Activated CD4-positive, alpha-beta memory T cell treated with anti-CD3 and anti-CD28 coated beads, Interleukin-2, amount 10 ng/mL, durations not matched to agents 7 days and 5 days (primary cell): ENCODE measurements around the gene TBXAS1. TPM values are rescaled to one million over a fixed set of nuclear protein-coding genes. Genes with fewer than 3 reads are reported as not detected.

ENCODE experiments used
- CTCF ChIA-PET: fragments of 350-600 bp; sonication (Branson Sonifier 250); formaldehyde crosslinking; loops from one replicate; lab custom pipeline; 2021; ENCODE audit warnings: antibody characterized with exemption, inconsistent platforms; lab: Charles Lee
- POLR2A ChIA-PET: fragments of 350-600 bp; sonication (Branson Sonifier 250); formaldehyde crosslinking; loops from one replicate; lab custom pipeline; 2021; ENCODE audit warnings: antibody characterized with exemption; lab: Charles Lee
- DNase-seq: peaks from one replicate; pipeline ENCODE4 v3.0.0-alpha.2; 2020
- H3K27ac Mint-ChIP-seq: one replicate; pipeline ENCODE4 v1.8.0; 2021; ENCODE audit warnings: mild to moderate bottlenecking, mixed read lengths
- H3K27me3 Mint-ChIP-seq: one replicate; pipeline ENCODE4 v1.8.0; 2021; ENCODE audit warnings: mixed read lengths
- H3K36me3 Mint-ChIP-seq: one replicate; pipeline ENCODE4 v1.8.0; 2021; ENCODE audit warnings: low read depth, mixed read lengths
- H3K4me1 Mint-ChIP-seq: one replicate; pipeline ENCODE4 v1.8.0; 2021; ENCODE audit warnings: mixed read lengths
- H3K4me3 Mint-ChIP-seq: one replicate; pipeline ENCODE4 v1.8.0; 2021; ENCODE audit warnings: mild to moderate bottlenecking, mixed read lengths
- H3K9me3 Mint-ChIP-seq: one replicate; pipeline ENCODE4 v1.8.0; 2021; ENCODE audit warnings: mixed read lengths
- total RNA-seq, 2 experiments: library from RNA; stranded (reverse); gene quantifications; one replicate each; pipeline ENCODE4 v1.2.3, GENCODE V29; 2021

Gene TBXAS1
- total RNA-seq, 2 experiments from 2014 or later: 27.4 to 28.7 TPM

DNA sequence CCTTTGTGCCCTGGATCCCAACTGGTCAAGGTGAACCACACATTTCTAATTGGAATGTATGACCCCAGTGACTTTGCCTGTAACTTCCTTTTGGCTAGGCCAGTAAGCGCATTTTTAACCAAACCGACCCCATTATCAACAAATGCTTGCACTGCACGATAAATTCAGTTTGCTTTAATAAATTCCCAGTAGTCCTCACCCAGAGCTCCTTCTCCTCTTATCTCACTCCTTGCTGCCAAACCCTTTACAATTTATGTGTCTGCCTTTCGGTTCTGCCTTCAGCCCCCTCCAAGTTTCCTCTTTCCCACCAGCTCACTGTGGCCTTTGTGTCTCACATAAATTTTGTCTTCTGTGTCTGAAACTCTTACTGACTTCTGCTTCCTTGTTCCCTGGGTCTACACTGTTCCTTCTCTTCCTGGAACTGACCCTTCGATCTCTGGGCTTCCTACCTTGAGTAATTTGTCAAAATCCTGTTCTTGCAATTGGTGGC is 59.0 kb downstream of the TBXAS1 start:
- H3K4me1 Mint-ChIP-seq: peaks cover 2% of the 10 kb centered on the region
- peaks cover 3% of the 10 kb centered on the region for H3K9me3 Mint-ChIP-seq
- no peak for DNase-seq
- no peak overlapping the region for H3K4me3 Mint-ChIP-seq
- H3K36me3 Mint-ChIP-seq: peaks cover 15% of the 10 kb centered on the region
- no peak overlapping the region for H3K27ac Mint-ChIP-seq
- no peaks in the 10 kb centered on the region for H3K27me3 Mint-ChIP-seq
- CTCF ChIA-PET: interaction anchor here (1.0 kb wide), 1 partner anchor 111 kb away, joined by 3 read pairs; no protein-coding TSS in a partner anchor
- POLR2A ChIA-PET: no interaction called here

DNA sequence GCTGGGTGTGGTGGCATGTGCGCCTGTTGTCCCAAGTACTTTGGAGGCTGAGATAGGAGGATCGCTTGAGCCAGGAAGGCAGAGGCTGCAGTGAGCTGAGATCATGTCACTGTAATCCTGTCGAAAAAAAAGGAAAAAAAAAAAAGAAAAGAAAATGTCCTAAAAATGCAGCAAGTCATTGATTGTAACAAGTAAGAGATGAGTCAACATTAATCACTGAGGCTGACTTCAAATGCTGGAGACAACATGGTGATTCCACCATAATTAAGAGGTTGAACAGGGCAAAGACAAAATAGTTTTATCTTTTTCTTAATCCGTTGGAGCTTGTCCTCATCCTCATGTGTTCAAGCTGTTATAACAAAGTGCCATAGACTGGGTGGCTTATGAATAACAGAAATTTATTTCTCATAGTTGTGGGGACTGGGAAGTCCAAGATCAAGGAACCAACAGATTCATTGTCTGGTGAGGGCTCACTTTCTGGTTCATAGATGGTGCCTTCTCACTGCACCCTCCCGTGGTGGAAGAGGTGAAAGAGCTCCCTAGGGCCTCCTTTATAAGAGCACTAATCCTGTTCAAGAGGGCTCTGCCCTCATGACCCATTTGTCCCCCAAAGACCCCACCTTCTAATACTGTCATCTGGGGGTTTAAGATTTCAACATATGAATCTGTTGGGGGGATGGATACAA is 60.3 kb downstream of the TBXAS1 start:
- no peak overlapping the region for H3K27ac Mint-ChIP-seq
- no peak overlapping the region for H3K4me3 Mint-ChIP-seq
- peaks cover 12% of the 10 kb centered on the region for H3K36me3 Mint-ChIP-seq
- H3K9me3 Mint-ChIP-seq: peaks cover 3% of the 10 kb centered on the region
- POLR2A ChIA-PET: no interaction called here
- no peaks in the 10 kb centered on the region for H3K27me3 Mint-ChIP-seq
- peaks cover 2% of the 10 kb centered on the region for H3K4me1 Mint-ChIP-seq
- CTCF ChIA-PET: interaction anchor here (0.9 to 1.0 kb wide), 2 partner anchors 112 to 113 kb away, joined by 3 read pairs; no protein-coding TSS in a partner anchor
- no peak for DNase-seq

DNA sequence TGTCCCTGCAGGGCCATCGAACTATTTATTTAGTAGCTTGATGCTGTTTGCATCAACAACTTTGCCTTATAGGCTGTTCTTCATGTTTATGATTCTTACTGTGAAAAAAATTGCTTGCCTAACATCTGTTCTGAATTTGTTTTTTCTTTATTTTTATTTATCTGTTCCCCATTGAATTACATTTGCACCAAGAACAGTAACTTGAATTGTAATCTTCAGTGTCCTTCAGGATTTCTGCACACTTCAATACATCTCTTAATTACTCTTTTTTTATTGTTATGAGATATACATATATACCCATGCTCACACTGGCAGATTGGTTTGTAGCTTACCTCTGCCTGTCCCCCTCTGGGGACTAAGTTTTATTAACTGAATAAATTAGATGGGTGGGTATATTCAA is 64.4 kb downstream of the TBXAS1 start:
- Mint-ChIP-seq H3K27me3 (no peaks in the 10 kb centered on the region), H3K9me3 (no peaks in the 10 kb centered on the region), H3K4me3 (no peak overlapping the region), H3K27ac (no peak overlapping the region), H3K4me1 (no peaks in the 10 kb centered on the region), H3K36me3 (peaks cover 4% of the 10 kb centered on the region)
- ChIA-PET CTCF (interaction anchor here (0.6 kb wide), 1 partner anchor 106 kb away, joined by 3 read pairs; no protein-coding TSS in a partner anchor), POLR2A (no interaction called here)
- DNase-seq: no peak

DNA sequence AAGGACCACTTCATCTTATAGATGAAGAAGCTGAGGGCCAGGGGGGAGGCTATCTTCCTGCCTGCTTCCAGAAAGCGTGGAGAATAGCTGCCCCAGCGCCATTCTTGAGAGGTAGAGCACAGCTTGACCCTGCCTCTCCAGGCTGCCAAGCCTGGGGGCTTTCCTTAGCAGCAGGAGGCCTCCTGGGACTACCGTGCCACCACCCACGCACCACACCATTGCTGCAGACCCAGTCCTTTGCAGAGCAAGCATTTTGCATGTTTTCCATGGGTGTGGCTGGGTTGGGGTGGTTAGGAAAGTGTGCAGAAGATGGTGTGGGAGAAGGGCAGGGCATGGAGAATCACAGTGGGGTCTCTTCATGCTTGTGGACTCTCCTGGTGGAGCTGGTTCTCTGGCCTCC is 64.9 kb downstream of the TBXAS1 start:
- H3K9me3 Mint-ChIP-seq: no peaks in the 10 kb centered on the region
- no peaks in the 10 kb centered on the region for H3K27me3 Mint-ChIP-seq
- ChIA-PET CTCF (no interaction called here), POLR2A (no interaction called here)
- DNase-seq: no peak
- no peaks in the 10 kb centered on the region for H3K36me3 Mint-ChIP-seq
- H3K4me1 Mint-ChIP-seq: no peaks in the 10 kb centered on the region
- H3K27ac Mint-ChIP-seq: no peak overlapping the region
- no peak overlapping the region for H3K4me3 Mint-ChIP-seq

DNA sequence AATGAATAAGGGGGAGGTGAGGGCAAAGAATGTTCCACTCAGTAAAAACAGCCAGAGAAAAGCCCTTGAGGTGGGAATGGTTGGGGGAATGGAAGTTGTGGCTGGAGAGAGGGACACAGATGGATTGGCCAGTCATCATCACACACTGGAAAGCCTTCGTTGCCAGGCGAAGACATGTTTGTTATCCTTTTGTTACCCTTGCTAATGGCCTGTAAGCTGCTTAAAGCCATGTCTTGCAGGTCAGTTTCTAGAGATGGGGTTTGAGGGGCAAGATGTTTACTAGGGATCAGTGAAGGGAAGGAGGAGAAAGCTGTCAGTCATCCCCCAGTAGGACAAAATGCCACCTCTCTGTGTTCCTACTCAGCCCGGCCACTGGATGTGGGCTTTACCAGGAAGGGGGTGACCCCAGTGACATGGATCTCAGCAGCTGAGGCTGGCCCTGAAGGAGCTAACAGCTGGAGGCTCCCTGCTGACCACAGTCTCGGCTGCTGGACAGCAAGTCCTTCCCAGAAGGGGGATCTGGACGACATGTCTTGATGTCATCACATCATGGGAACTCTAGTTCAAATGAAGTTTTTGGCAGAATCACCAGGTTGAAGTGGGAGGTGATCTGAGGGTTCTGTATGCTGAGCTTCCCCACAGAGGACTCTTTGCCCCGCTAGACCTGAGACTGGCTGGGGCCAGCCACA is 66.2 kb downstream of the TBXAS1 start:
- no peaks in the 10 kb centered on the region for H3K36me3 Mint-ChIP-seq
- no peaks in the 10 kb centered on the region for H3K9me3 Mint-ChIP-seq
- H3K4me3 Mint-ChIP-seq: no peak overlapping the region
- CTCF ChIA-PET: no interaction called here
- no peaks in the 10 kb centered on the region for H3K27me3 Mint-ChIP-seq
- POLR2A ChIA-PET: no interaction called here
- no peaks in the 10 kb centered on the region for H3K4me1 Mint-ChIP-seq
- no peak for DNase-seq
- H3K27ac Mint-ChIP-seq: no peak overlapping the region

DNA sequence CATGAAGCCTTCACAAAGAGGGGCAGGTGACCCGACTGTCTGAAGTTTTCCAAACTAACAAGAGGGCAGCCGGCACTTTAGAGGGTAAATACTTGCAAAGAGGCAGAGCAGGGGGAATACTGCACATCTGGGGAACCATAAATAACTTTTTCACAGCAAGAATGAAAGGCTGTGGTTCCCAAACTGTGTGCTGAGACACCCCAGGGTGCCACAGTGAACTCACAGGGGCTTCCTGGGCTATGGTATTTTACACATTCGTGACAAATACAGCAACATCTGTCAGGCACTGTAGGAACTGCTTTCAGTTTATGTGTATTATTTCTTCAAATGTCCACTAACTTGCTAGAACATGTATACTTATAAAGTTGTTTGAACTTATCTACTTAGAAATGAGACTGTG is 67.2 kb downstream of the TBXAS1 start:
- Mint-ChIP-seq H3K27ac (no peak overlapping the region), H3K4me1 (no peaks in the 10 kb centered on the region), H3K9me3 (no peaks in the 10 kb centered on the region), H3K27me3 (no peaks in the 10 kb centered on the region), H3K36me3 (peaks cover 4% of the 10 kb centered on the region), H3K4me3 (no peak overlapping the region)
- CTCF ChIA-PET: no interaction called here
- POLR2A ChIA-PET: no interaction called here
- DNase-seq: no peak

DNA sequence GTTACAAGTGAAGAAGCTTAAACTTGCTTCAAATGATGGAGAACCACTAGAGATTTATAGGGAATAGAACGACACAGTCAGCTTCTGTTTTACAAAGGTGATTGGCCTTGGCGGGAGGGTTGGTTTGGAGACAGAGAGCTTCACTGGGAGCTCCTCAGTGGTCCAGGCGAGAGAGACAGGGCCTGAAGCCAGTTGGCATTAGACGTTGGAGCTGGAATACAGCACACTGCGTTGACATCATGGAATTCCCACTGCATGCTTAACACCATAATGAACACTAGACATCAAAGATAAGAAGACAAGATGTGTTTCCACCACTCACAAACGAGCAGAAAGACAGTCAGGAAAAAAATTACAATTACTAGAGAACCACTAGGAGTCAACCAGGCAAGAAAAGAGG is 67.8 kb downstream of the TBXAS1 start:
- no peak overlapping the region for H3K4me3 Mint-ChIP-seq
- ChIA-PET CTCF (no interaction called here), POLR2A (no interaction called here)
- H3K36me3 Mint-ChIP-seq: peaks cover 4% of the 10 kb centered on the region
- no peaks in the 10 kb centered on the region for H3K4me1 Mint-ChIP-seq
- H3K27me3 Mint-ChIP-seq: no peaks in the 10 kb centered on the region
- no peaks in the 10 kb centered on the region for H3K9me3 Mint-ChIP-seq
- no peak overlapping the region for H3K27ac Mint-ChIP-seq
- no peak for DNase-seq

DNA sequence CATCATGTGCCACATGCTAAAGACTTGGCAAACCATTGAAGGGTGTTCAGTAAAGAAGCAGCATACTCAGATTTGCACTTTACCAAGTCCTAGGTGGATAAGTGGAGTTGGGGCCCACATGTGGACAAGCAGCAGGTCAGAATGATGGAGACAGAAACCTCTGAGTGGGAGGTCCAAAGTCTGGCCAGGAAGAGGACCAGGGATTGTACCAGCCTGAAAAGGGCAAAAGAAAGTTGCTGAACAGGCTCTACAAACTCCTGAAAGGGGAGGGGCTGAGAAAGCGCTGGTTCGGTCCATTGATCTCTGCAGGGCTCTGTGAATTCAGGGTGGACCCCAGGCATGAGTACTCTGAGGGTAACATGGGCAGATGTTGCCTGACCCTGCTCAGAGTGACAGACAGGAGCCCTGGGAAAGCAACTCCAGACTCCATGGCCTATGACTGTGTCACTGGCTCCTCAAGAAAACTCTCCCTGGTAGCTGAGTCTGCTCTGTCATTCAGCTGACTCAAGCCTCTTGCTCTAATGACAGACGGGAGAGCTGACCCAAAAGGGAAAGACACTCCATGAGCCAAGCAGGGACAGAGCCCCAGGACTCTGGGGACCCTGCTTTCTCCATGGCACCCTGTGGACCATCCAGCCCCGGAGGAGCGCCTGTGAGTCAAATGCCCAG is 68.5 kb downstream of the TBXAS1 start:
- H3K27ac Mint-ChIP-seq: no peak overlapping the region
- H3K36me3 Mint-ChIP-seq: peaks cover 8% of the 10 kb centered on the region
- no peaks in the 10 kb centered on the region for H3K9me3 Mint-ChIP-seq
- POLR2A ChIA-PET: no interaction called here
- CTCF ChIA-PET: no interaction called here
- no peak for DNase-seq
- H3K4me3 Mint-ChIP-seq: no peak overlapping the region
- no peaks in the 10 kb centered on the region for H3K4me1 Mint-ChIP-seq
- no peaks in the 10 kb centered on the region for H3K27me3 Mint-ChIP-seq

DNA sequence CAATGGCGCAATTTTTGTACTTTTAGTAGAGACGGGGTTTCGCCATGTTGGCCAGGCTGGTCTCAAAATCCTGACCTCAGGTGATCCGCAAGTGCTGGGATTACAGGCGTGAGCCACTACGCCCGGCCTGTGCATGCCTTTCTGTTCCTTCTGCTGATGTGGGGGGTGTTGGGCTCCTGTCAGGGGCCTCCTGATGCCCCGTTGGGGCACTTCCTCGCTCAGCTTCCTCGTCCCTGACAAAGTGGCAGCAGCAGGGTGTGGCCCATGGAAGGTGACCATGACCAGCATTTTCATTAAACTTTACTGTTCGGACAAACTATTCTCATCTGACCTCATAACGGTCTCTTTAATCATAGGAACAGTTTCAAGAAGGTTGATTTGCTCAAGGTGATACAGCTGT is 69.4 kb downstream of the TBXAS1 start:
- no peak overlapping the region for H3K4me3 Mint-ChIP-seq
- ChIA-PET POLR2A (no interaction called here), CTCF (no interaction called here)
- H3K27ac Mint-ChIP-seq: no peak overlapping the region
- no peak for DNase-seq
- peaks cover 14% of the 10 kb centered on the region for H3K36me3 Mint-ChIP-seq
- H3K4me1 Mint-ChIP-seq: no peaks in the 10 kb centered on the region
- no peaks in the 10 kb centered on the region for H3K27me3 Mint-ChIP-seq
- H3K9me3 Mint-ChIP-seq: peaks cover 7% of the 10 kb centered on the region

DNA sequence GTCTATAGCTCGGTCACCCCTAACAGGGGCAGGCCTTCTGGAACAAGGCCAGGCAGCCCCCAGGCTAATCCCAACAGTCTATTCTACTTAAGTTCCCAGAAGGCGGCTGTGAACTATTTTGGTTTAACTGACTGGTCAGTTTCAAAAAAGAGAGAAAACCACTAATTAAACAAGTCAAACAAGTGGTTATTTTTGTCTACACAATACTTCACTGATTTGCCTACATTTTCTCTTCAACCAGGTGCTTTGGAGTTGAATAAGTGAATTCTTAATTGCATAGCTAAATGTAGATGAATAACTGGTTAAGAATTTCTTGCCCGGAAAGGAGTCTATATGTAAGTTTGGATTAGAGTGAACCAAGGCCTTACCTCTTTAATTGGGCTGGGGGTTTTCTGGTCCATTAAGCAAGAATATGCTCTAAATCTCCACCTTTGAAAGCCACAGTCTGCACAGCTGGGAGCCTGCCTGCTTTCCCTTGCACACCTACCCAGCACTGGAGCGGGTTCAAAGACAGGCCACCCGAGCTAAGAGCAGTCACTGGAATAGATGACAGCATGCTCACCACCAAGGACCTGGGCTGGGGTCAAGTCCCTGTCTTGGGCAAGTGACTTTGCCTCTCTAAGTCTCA is 70.4 kb downstream of the TBXAS1 start:
- Mint-ChIP-seq H3K27me3 (no peaks in the 10 kb centered on the region), H3K9me3 (peaks cover 7% of the 10 kb centered on the region), H3K4me3 (no peak overlapping the region), H3K36me3 (peaks cover 14% of the 10 kb centered on the region), H3K27ac (no peak overlapping the region), H3K4me1 (no peaks in the 10 kb centered on the region)
- no peak for DNase-seq
- CTCF ChIA-PET: no interaction called here
- POLR2A ChIA-PET: no interaction called here

DNA sequence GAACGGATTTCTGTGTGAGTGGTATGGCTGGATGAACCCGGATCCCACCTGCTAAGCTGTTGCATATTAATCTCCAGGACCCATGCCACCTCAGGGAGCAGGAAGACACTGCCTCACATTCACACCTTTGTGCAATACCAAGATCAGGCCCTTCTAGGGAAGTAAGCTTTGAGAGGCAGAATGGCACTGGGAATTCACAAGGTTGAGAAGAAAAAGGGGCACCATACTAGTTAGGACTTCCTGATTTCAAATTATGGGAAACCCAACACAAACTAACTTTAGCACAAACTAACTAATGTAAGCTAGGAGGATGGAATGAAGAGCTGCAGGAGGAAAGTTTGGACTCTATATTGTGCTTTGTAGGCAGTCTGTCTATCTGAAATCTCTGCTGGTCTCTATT is 71.3 kb downstream of the TBXAS1 start:
- H3K9me3 Mint-ChIP-seq: peaks cover 7% of the 10 kb centered on the region
- POLR2A ChIA-PET: no interaction called here
- peaks cover 4% of the 10 kb centered on the region for H3K27me3 Mint-ChIP-seq
- H3K27ac Mint-ChIP-seq: no peak overlapping the region
- DNase-seq: no peak
- no peaks in the 10 kb centered on the region for H3K4me1 Mint-ChIP-seq
- CTCF ChIA-PET: interaction anchor here (0.8 to 1.3 kb wide), 2 partner anchors 11 to 16 kb away, joined by 3 to 6 read pairs; no protein-coding TSS in a partner anchor
- H3K36me3 Mint-ChIP-seq: peaks cover 14% of the 10 kb centered on the region
- no peak overlapping the region for H3K4me3 Mint-ChIP-seq

DNA sequence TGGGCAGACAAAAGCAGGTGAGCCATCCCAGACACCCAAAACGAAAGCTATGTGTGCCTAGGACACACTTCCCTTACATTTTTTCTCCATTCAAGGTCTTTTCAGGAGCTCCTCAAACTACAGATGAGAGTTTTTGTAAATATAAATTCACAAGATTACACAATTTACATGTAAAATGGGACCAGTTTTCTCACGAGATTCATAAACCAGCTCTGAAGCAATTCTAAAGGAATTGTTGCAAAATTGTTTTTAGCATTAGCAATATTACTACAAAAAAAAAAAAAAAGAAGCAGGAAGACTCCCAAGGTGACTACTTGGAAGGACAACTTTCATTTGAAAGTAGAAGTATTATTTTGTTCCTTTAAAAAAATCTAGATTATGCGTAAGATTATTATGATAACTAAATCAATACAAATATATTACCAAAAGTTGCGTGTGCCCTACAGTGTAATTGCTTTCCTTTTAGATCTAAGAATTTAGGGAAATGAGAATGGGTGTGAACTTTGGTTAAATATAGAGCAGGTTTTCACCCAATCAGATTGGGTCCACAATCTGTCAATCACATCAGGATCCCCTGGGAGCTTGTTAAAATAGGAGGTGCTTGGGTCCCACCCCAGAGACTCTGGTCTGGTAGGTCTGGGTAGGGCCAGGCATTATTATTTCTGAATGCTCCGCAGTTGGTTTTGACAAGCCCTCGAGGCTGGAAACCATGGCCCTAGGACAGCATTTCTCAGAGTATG is 72.2 kb downstream of the TBXAS1 start:
- H3K9me3 Mint-ChIP-seq: peaks cover 8% of the 10 kb centered on the region
- H3K27ac Mint-ChIP-seq: no peak overlapping the region
- no peak for DNase-seq
- ChIA-PET CTCF (interaction anchor here (0.7 to 1.3 kb wide), 3 partner anchors 15 to 254 kb away, joined by 3 to 6 read pairs (median 3); no protein-coding TSS in a partner anchor), POLR2A (no interaction called here)
- peaks cover 18% of the 10 kb centered on the region for H3K36me3 Mint-ChIP-seq
- peaks cover 6% of the 10 kb centered on the region for H3K27me3 Mint-ChIP-seq
- H3K4me3 Mint-ChIP-seq: no peak overlapping the region
- no peaks in the 10 kb centered on the region for H3K4me1 Mint-ChIP-seq
